HG02852 (cell line): ENCODE measurements around the gene MSL1.

Source experiments
- ATAC-seq: cut with Tn5 transposase; IDR thresholded peaks from one replicate; pipeline ENCODE4 v1.9.1; 2021; ENCODE audit warnings: mild to moderate bottlenecking, moderate library complexity; ENCODE audit not compliant: unreplicated experiment

The MSL1 gene

GRCh38 chr17:40104594-40105486, 16.9 kb upstream of the MSL1 start:
- no peak for ATAC-seq

GRCh38 chr17:40105861-40106759, 15.7 kb upstream of the MSL1 start:
- no peak for ATAC-seq

GRCh38 chr17:40106760-40107521, 14.8 kb upstream of the MSL1 start:
- ATAC-seq, result no peak

- ATAC-seq, result no peak
Observed at GRCh38 chr17:40107522-40108174, 14.1 kb upstream of the MSL1 start.

GRCh38 chr17:40108970-40109824, 12.6 kb upstream of the MSL1 start:
- no peak for ATAC-seq

GRCh38 chr17:40110026-40110845, 11.5 kb upstream of the MSL1 start:
- ATAC-seq, result no peak

GRCh38 chr17:40111221-40112128, 10.3 kb upstream of the MSL1 start:
- no peak for ATAC-seq

- ATAC-seq, result no peak
Observed at GRCh38 chr17:40112191-40112711, 9.5 kb upstream of the MSL1 start.

GRCh38 chr17:40112718-40113109, 9.1 kb upstream of the MSL1 start:
- no peak for ATAC-seq

GRCh38 chr17:40113110-40113906, 8.5 kb upstream of the MSL1 start:
- ATAC-seq, result peak; percentile 80

- no peak for ATAC-seq
Observed at GRCh38 chr17:40113907-40114245, 7.9 kb upstream of the MSL1 start.

- ATAC-seq, result no peak
Observed at GRCh38 chr17:40115101-40115436, 6.7 kb upstream of the MSL1 start.

- ATAC-seq, result peak; percentile 35
Observed at GRCh38 chr17:40122136-40122998, 596 bp downstream of the MSL1 start.

- ATAC-seq, result peak; percentile 19
Observed at GRCh38 chr17:40122999-40123810, 1.4 kb downstream of the MSL1 start.

GRCh38 chr17:40123811-40124114, 2.0 kb downstream of the MSL1 start:
- ATAC-seq, result no peak
